Measurements from ENCODE around the gene CHAD.

The CHAD gene

DNA sequence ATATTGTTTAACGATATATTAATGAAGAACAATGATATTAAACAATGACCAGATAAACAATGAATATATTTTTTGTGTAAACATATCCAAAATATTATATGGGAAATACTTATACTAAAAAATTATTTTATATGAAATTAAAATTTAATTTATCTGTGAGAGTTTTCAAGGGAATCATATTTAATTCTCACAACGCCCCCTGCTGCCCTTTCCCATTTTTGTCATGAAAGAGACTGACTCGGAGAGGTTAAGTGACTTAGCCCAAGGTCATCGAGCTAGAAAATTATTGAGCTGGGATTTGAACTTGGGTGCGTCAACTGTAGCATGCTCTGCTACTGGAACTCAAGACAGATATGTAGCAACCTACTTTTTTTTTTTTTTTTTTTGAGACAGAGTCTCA lies 32.4 kb upstream of the CHAD start:
- TF ChIP-seq, protein P1, sequence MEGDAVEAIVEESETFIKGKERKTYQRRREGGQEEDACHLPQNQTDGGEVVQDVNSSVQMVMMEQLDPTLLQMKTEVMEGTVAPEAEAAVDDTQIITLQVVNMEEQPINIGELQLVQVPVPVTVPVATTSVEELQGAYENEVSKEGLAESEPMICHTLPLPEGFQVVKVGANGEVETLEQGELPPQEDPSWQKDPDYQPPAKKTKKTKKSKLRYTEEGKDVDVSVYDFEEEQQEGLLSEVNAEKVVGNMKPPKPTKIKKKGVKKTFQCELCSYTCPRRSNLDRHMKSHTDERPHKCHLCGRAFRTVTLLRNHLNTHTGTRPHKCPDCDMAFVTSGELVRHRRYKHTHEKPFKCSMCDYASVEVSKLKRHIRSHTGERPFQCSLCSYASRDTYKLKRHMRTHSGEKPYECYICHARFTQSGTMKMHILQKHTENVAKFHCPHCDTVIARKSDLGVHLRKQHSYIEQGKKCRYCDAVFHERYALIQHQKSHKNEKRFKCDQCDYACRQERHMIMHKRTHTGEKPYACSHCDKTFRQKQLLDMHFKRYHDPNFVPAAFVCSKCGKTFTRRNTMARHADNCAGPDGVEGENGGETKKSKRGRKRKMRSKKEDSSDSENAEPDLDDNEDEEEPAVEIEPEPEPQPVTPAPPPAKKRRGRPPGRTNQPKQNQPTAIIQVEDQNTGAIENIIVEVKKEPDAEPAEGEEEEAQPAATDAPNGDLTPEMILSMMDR (IDR thresholded peaks at IDR 0.05; ENCODE audit: insufficient read depth, low read depth, low read length, missing control alignments): peak; percentile 31
- DNase-seq (ENCODE audit: low read depth): peak; percentile 31
- no peak overlapping the region for H3K4me3 ChIP-seq (ENCODE audit: low read depth, low read length)

DNA sequence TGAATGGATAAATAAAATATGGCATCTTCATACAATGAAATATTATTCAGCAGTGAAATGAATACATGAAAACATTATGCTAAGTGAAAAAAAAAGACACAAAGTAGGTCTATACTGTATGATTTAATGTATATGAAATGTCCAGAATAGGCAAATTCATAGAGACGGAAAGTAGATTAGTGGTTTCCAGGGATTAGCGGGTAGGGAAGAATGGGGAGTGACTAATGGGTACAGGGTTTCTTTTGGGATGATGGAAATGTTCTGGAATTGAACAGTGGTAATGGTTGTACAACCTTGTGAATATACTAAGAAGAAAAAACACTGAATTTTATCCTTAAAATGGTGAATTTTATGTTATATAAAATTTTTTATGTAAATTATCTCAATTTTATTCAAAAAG lies 31.0 kb upstream of the CHAD start:
- no peak for DNase-seq (ENCODE audit: low read depth)
- H3K4me3 ChIP-seq (ENCODE audit: low read depth, low read length): no peak overlapping the region
- TF ChIP-seq, protein P1 (IDR thresholded peaks at IDR 0.05; ENCODE audit: insufficient read depth, low read depth, low read length, missing control alignments): no peak

DNA sequence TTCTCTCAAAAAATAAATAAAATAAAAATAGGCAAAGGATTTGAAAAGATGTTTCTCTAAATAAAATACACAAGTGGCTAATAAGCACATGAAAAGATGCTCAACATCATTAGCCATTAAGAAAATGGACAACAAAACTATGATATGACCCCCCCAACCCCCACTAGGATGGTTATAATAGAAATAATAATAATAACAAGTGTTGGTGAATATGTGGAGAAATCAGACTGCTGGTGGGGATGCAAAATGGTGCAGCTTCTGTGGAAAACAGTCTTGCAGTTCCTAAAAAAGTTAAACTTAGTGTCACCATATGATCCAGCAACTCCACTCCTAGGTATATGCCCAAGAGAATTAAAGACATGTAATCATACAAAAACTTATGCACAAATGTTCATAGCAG lies 30.6 kb upstream of the CHAD start:
- no peak for DNase-seq (ENCODE audit: low read depth)
- no peak overlapping the region for H3K4me3 ChIP-seq (ENCODE audit: low read depth, low read length)
- TF ChIP-seq, protein P1 (IDR thresholded peaks at IDR 0.05; ENCODE audit: insufficient read depth, low read depth, low read length, missing control alignments): no peak

DNA sequence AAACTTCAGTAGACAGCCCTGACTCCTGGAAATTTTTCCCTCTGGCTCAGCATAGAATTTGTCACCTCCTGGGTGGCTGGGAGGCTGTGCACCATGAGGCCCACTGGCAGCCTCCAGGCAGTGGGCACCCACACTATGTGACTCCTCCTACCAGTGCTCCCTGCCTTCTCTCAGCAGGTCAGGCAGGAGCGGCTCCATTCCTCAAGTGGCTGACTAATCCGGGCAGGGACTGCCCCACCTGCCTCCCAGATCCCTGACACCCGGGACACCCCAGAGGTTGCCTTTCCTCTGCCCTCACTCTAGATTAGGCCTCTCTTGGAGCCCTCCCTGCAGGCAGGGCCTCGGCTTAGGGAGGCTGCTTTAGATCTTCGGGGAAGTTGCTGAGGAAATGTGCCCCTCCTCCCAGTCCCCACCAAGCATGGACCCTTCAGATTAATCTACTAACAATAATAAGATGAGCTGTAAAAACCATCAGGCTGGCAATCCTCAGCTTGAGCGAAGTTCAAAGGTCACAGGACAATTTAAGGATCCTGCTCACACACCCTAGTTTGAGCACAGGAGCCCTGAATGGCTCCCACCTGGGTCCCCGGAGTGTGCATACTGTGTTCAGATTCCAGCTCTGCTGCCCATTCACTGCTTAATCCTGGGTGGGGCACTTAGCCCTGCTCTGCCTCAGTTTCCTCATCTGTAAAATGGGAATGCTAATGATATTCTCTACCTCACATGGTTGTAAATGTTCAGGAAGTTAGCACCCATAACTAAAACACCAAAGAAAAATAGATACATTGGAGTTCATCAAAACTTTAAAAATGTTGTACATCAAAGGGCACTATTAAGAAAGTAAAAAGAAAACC lies 29.6 kb upstream of the CHAD start:
- no peak for DNase-seq (ENCODE audit: low read depth)
- H3K4me3 ChIP-seq (ENCODE audit: low read depth, low read length): no peak overlapping the region
- TF ChIP-seq, protein P1 (IDR thresholded peaks at IDR 0.05; ENCODE audit: insufficient read depth, low read depth, low read length, missing control alignments): no peak

DNA sequence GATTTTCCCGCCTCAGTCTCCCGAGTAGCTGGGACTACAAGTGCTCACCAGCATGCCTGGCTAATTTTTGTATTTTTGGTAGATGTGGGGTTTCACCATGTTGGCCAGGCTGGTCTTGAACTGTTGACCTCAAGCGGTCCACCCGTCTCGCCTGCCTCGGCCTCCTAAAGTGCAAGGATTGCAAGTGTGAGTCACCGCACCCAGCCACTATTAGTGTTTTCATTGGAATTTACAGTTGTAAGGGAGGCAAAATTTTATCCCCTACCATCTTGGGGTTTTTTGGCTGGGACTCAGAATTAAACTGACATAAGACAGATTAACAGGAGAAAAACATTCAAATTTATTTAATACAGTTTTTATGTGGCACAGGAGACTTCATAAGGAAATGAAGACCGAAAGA lies 27.2 kb upstream of the CHAD start:
- TF ChIP-seq, protein P1 (IDR thresholded peaks at IDR 0.05; ENCODE audit: insufficient read depth, low read depth, low read length, missing control alignments): no peak
- no peak for DNase-seq (ENCODE audit: low read depth)
- H3K4me3 ChIP-seq (ENCODE audit: low read depth, low read length): no peak overlapping the region

DNA sequence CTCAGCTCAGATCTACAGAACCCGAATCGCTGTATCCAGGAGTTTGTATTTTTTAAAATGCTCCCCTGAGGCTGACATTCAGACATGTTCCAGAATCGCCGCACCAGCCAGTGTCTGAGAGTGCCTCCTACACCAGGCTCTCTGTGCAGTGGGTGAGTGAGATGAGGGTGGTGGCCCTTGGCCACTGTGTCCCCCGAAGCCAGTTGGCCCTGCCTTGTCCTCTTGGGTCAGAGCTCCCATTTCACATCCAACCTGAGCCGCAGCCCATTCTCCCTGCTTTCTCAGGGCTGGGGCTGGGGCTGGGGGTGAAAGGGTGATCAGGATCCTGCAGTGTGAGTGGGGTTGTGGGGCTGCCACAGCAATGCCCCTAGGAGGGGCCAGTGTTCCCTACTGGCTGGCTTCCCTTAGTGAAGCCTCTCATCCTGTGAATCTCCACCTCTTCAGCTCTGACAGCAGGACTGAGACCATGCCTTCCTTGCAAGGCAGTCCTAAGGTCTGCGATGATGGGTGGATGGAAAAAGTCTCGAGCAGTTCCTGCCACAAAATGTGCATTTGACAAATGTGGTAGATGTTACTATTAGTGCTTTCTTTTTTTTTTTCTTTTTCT lies 26.6 kb upstream of the CHAD start:
- H3K4me3 ChIP-seq (ENCODE audit: low read depth, low read length): no peak overlapping the region
- DNase-seq (ENCODE audit: low read depth): no peak
- TF ChIP-seq, protein P1 (IDR thresholded peaks at IDR 0.05; ENCODE audit: insufficient read depth, low read depth, low read length, missing control alignments): no peak
